Activated CD4-positive, alpha-beta T cell treated with anti-CD3 and anti-CD28 coated beads, Interleukin-2, amount 50 U/mL, for 16 hours (primary cell): Measurements from ENCODE around the gene WDR18.
A peak's percentile ranks its signal among the peaks of the same experiment; 100 is the strongest.

Experiments used
- DNase-seq: peaks from one replicate; pipeline ENCODE4 v3.0.0-alpha.2; 2020

Gene WDR18

DNA sequence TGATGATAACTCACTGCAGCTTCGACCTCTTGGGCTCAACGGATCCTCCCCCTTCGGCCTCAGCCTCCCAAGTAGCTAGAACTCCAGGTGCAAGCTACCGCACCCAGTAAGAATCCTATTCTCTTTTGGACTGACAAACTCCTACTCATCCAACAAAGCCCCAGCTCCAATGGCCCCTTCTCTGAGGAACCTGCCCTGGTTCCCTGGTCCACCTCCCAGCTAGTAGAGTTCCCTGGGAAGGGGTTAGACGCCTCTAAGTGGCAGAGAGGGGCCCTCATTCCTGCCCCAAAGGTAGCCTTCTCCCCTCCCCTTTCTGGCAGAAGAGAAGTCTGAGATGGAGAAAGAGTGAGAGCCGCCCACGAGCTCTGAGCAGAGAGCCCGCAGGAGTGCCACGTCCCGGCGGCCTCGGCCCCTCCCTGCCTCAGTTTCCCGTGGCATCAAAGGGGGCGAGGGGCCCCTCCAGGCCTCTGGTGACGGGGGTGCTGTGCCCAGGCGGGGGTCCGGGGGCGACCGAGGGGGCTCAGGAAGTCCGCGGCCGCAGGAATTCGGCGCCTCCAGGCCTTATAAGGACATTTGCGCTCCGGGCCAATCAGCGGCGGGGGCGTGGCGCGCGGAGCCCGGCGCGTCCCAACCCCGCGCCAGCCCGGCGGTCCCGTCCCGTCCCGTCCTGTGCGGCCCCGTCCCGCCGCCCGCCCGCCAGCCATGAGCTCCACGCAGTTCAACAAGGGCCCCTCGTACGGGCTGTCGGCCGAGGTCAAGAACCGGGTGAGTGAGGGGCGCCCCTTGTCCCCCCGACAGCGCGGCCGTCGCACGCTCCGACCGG is 42.0 kb downstream of the WDR18 start, which contains the start of gene CNN2:
Gene CNN2, plus strand, starts transcription at position 649 of the 823 bp plus-strand sequence. Its CDS starts 54 bp downstream, at position 703.
- peak; percentile 65 for DNase-seq

DNA sequence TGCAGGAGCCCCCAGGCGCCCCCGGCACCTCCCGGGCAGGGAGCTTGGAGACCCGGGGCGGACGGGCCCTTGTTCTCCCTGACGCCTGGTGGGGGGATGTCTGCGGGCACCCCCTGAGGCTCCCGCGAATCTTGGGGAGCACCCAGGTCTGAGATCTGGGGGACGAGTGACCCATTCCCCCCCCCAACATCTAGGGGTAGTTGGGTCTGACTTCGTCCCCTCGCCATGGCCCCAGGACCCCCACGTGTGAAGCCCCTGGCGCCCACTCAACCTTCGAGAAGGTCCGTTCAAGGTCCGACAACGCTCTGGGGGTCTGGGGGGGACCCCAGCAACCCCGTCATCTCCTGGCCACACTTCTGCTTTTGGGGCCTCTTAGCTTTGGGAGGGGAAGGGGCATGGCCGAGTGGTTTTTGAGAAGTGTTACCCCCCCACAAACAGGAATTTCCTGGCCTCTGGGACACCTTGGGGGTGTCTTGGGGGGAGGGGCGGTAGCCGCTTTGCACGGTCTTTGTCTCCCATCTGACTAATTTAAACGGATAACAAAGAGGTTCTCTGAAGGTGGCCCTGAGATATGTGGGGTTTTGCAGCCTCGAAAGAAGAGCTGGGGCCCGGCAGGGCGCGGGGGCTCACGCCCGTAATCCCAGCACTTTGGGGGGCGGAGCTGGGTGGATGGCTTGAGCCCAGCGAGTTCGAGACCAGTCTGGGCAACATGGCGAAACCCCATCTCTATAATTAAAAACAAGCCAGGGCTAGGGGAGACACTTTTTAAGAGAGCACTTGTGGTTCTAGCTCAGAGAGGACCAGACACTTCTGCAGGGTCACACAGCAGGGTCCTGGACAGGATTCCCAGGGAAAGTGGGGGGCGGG is 42.9 kb downstream of the WDR18 start:
- peak; percentile 24 for DNase-seq

DNA sequence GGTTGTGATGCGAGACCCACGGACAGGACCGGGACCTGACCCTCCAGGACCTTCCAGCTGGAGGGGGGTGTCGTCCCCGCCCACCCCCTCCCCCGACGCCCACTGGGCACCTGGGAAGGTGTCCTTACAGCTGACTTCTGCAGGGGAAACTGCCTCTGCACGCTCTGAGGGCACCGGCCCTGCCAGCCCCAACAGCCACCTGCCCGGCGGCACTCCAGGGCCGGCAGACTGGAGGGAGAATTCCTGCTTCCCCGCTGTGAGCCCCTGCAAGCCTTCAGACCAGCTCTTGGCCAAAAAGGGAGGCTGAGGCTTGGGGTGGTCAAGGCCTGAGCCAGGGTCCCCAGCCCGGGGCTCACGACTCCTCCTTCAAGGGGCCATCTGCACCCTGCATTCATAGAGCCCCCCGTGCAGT is 43.5 kb downstream of the WDR18 start:
- no peak for DNase-seq

GRCh38 chr19:1028062-1028926 is 44.1 kb downstream of the WDR18 start:
- DNase-seq: peak; percentile 57

- no peak for DNase-seq
Observed at GRCh38 chr19:1032264-1032867, 48.2 kb downstream of the WDR18 start.

DNA sequence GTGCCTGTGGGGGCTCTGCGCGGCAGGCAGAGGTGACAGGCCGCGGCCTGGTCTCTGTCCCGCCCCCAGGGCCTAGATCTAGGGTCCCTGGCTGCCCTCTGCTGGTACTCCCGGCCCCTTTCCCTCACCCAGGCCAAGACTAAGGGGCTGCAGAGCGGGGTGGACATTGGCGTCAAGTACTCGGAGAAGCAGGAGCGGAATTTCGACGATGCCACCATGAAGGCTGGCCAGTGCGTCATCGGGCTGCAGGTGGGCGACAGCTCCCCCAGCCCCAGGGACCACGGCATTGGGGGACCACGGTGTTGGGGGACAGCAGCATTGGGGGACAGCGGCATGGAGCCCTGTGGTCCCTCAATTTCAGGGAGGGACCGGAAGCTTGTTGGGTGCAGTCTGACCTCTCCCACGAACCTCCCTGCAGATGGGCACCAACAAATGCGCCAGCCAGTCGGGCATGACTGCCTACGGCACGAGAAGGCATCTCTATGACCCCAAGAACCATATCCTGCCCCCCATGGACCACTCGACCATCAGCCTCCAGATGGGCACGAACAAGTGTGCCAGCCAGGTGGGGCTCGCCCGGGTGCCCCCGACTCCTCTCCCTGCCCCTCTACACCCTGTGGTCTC is 52.0 kb downstream of the WDR18 start:
- DNase-seq: no peak

DNA sequence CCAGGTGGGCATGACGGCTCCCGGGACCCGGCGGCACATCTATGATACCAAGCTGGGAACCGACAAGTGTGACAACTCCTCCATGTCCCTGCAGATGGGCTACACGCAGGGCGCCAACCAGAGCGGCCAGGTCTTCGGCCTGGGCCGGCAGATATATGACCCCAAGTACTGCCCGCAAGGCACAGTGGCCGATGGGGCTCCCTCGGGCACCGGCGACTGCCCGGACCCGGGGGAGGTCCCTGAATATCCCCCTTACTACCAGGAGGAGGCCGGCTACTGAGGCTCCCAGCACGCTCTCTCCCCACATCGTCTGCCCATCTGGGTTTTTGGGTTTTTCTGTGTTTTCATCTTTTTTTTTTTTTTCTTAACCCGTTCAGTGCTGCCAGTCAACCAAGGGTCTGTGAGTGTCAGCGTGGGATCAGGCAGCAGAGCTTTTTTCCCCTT is 53.5 kb downstream of the WDR18 start:
- no peak for DNase-seq

DNA sequence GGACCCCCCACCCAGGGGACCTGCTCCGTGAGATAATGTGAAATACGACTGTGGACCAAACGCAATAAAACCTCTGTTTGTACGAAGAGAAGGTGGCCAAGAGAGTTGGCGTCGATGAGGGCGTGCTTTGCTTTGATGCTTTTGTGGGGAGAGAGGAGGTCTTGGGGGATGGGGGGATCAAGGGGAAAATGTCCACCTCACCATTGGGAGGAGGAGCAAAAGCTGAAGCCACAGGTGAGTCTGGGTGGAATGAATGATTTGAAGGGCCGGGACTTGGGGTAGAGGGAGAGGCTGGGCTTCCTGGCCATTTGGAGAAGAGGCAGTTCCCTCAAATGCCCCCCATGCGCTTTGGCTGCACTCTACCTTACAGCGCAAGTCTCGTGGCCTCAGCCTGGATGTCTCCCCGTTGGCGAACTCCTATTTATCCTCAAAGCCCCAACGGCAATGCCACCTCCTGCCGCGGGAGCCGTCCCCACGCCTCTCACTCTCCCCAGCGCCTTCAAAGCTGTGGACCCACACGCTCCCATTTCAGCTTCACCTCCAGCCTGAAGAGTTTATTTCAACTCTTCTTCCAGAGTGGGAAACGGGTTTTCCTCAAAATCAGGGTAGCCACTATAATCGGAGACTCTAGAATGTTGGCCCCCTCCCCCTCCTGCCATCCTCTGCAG is 55.0 kb downstream of the WDR18 start:
- no peak for DNase-seq

DNA sequence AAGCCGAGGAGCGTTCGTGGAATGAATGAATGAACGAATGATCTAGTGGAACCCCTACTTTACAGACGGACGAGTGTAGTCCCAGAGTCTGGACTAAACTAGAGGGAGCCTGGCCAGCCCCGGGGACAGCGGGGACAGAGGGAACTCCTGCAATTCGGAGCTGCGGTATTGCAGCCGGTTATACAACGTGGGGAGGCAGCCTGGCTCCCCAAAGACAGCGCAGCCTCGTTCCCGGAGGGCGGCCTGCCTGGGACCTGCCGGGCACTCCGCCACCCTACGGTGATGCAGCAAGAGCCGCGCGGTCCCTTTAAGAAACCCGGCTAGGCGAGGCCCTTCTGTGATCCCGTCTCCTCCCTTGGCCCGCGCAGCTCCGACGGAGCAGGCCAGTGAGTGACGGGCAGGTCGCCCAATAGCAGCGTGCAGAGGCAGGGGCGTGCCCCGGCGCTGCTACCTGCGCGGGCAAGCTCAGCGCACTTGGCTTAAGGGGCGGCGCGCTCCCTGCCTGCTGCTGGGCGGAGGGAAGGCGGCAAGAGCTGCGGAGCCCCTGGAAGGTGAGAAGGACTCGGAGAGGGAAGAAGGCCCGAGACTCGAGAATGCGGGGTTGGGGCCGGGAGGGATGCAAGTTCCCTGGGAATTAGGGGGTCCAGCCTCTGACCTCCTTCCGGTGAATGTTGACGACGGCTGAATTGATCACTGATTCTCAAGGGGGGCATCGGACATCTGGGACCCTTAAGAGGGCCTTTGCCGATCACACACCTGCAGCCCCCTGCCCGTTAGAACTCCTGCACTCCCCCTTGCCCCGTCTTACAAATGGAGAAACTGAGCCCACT is 55.7 kb downstream of the WDR18 start, which contains the start of gene ABCA7:
Gene ABCA7, plus strand, starts transcription at position 462 of the 830 bp plus-strand sequence. CDS start 1,255 bp downstream, outside the sequence.
- peak; percentile 99 for DNase-seq

DNA sequence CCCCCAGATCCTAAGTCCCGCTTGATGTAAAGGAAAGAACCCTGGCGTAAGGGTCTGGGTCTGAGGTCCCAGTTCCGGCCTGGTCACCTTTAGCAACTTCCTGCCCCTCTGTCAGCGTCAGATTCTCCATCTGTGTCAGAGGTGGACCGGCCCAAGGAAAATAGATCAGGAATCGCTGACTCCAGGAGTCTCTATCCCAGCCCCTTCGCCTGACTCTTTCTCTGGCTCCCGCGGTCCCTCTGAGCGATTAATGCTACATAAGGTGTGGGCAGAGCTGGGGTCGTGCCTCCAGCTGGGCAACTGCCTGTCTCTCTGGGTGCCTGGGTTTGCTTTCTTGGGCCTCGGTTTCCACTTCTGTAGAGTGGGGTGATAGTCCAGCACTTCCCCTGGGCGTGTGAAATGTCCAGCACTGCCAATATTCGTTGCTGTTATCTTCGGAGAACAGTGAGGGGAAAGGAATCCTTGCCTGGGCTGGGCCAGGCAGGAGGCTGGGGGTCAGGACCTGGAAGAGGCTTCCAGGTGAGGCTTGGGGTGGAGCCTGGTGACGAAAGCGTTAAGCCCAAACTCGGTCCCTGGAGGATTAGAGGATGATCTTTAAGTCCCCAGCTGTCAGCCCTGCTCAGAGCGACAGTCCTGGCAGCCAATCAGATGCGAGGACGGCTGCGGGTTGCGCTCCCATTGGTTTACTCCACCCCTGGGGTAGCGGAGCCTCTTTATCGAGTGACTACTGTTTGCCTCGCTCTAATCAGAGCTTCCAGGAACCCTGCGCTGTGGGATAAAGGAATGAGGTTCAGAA is 56.5 kb downstream of the WDR18 start:
- DNase-seq: peak; percentile 93

DNA sequence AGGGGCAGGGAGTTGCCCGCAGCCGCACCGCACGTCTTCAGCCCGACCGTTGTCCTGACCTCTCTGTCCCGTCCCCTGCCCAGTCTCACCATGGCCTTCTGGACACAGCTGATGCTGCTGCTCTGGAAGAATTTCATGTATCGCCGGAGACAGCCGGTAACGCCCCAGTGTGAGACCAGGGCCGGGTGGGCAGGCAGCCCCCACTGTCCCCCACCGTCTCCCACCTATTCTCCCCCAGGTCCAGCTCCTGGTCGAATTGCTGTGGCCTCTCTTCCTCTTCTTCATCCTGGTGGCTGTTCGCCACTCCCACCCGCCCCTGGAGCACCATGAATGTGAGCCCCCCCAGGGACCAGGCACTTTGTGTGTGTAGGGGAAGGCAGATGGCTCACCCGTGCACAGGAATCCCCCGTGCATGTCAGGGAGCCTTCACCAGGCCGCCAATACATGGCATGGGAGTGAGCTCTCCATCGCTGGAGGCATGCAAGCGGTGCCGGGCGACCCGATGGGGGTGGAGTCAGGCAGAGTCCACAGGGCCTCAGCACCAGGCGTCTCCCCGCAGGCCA is 57.2 kb downstream of the WDR18 start:
- DNase-seq: no peak

- DNase-seq: no peak
Observed at GRCh38 chr19:1041835-1042685, 57.9 kb downstream of the WDR18 start.

GRCh38 chr19:1042689-1043511 is 58.8 kb downstream of the WDR18 start:
- no peak for DNase-seq
